Heart left ventricle (tissue), 16 donors: ENCODE results near the gene AKNA. TPM values are rescaled to one million over a fixed set of nuclear protein-coding genes. Genes with fewer than 3 reads are reported as not detected.
"Not testable (repeated sequence)": the region's sequence is repeated elsewhere in the genome, so short reads cannot be mapped to it uniquely, and the experiment has no call there.

Source experiments
- ATAC-seq, 4 donors: fragments of 200-7000 bp; cut with Tn5 transposase; one replicate each; pipeline ENCODE4 v1.9.1; 2020 to 2022; ENCODE audit warnings: moderate library complexity in 4 of 4, mild to moderate bottlenecking in 3 of 4, moderate number of reproducible peaks in 1 of 4
- DNase-seq, 5 donors: peaks; one replicate each; pipeline ENCODE4 v3.0.0-alpha.2; 2020
- H3K27ac ChIP-seq, 12 donors: fragments of 200-600 bp; sonication (generic) in 4 of 12; one replicate each; pipeline versions ENCODE4 v1.5.0 to v1.8.0; 2016 to 2022; ENCODE audit warnings: mild to moderate bottlenecking in 2 of 12
- H3K27me3 ChIP-seq, 9 donors: fragments of 200-600 bp; sonication (generic) in 2 of 9; one replicate each; pipeline versions ENCODE4 v1.5.1 to v1.8.0; 2016 to 2022; ENCODE audit warnings: mild to moderate bottlenecking in 3 of 9
- H3K36me3 ChIP-seq, 9 donors: fragments of 200-600 bp; sonication (generic) in 2 of 9; one replicate each; pipeline versions ENCODE4 v1.5.0 to v1.8.0; 2018 to 2022; ENCODE audit warnings: mild to moderate bottlenecking in 2 of 9
- H3K4me1 ChIP-seq, 12 donors: fragments of 200-600 bp; sonication (generic) in 4 of 12; one replicate each; pipeline versions ENCODE4 v1.5.0 to v1.8.0; 2016 to 2022; ENCODE audit warnings: mild to moderate bottlenecking in 3 of 12
- H3K4me3 ChIP-seq, 12 donors: fragments of 200-600 bp; sonication (generic) in 4 of 12; one replicate each; pipeline versions ENCODE4 v1.5.0 to v1.8.0; 2017 to 2022; ENCODE audit warnings: mild to moderate bottlenecking in 9 of 12, moderate library complexity in 4 of 12
- H3K9me3 ChIP-seq, 12 donors: fragments of 200-600 bp; sonication (generic) in 4 of 12; one replicate each; pipeline versions ENCODE4 v1.5.0 to v1.8.0; 2016 to 2022; ENCODE audit warnings: mild to moderate bottlenecking in 1 of 12
- CTCF ChIP-seq, 12 donors: fragments of 200-600 bp; sonication (generic) in 4 of 12; IDR thresholded peaks; one replicate each; pipeline versions ENCODE4 v1.5.0 to v1.8.0; 2018 to 2022; ENCODE audit warnings: antibody characterized with exemption in 12 of 12, mild to moderate bottlenecking in 5 of 12
- POLR2A ChIP-seq, 2 donors: fragments of 450-650 bp; IDR thresholded peaks; one replicate each; pipeline ENCODE4 v1.6.1; 2017; ENCODE audit warnings: antibody characterized with exemption in 2 of 2, mild to moderate bottlenecking in 2 of 2, moderate library complexity in 2 of 2
- WGBS, 4 donors: extraction: QIAGEN DNeasy Blood & Tissue Kit in 2 of 4; methylation state at CpG; one replicate each; pipeline versions ENCODE4 v1.1.5 to v1.1.7; 2013 to 2018; 5-methylcytosine and 5-hydroxymethylcytosine counted together
- intact Hi-C, 10 donors: fragments of 100-400 bp; cut with DNase I; formaldehyde crosslinking; loops; one replicate each; pipeline versions ENCODE4 v1.11.1 to v1.14.2; 2022
- polyA plus RNA-seq, 2 donors: library from polyadenylated mRNA; stranded (reverse); fragments of 200-250 nt; gene quantifications; one replicate each; pipeline ENCODE4 v1.2.3, GENCODE V29; 2013
- total RNA-seq, 9 donors: library from RNA; depleted of rRNA in 2 of 9; stranded (reverse); fragments of >200 nt in 2 of 9; fragmentation: NEBNext Ultra II Directional in 3 of 9; extraction: Animal tissue kit (Norgen Biotek cat#: 25700) in 3 of 9; gene quantifications; one replicate each; pipeline versions ENCODE4 v1.1.0 to v1.2.4, GENCODE V29; 2016 to 2023
- donor health status: ischemic (EF 13 %, LVEDD 7.1; RV severe dilation, severe dysfunction).
- donor health status: healthy with polysubstance abuse.
- donor health status: DM: no; HTN: yes; CAD: no.
- donor health status: DM: no; HTN: no; CAD: no.
- donor health status: ischemic (EF 25% LVEDD 6.9; RV normal size, moderate dysfunction).
- donor health status: ischemic (EF 25% LVEDD 5.7; RV mildly dilated, moderate dysfunction).
- donor health status: healthy.
- donor health status: DM: yes; HTN: yes; CAD: no.
- donor health status: ischemic (EF 35%, LVEDD 5.7; RV mildly dilated, moderate dysfunction).
- donor health status: nonischemic (EF 11% LVEDD 7.7; RV severe dilation, severe dysfunction).
- donor health status: DM: yes; HTN: yes; CAD: no.
- donor health status: PGD.
- donor health status: ischemic (EF 29% LVEDD 5.4; RV normal size, mild dysfunction).
- donor health status: nonischemic (EF 23%, LVEDD 6.1; RV moderate dilation, normal function).

Gene AKNA
- total and polyA plus RNA-seq, 11 donors, result 2.5 to 30.8 (median 4.4) TPM

DNA sequence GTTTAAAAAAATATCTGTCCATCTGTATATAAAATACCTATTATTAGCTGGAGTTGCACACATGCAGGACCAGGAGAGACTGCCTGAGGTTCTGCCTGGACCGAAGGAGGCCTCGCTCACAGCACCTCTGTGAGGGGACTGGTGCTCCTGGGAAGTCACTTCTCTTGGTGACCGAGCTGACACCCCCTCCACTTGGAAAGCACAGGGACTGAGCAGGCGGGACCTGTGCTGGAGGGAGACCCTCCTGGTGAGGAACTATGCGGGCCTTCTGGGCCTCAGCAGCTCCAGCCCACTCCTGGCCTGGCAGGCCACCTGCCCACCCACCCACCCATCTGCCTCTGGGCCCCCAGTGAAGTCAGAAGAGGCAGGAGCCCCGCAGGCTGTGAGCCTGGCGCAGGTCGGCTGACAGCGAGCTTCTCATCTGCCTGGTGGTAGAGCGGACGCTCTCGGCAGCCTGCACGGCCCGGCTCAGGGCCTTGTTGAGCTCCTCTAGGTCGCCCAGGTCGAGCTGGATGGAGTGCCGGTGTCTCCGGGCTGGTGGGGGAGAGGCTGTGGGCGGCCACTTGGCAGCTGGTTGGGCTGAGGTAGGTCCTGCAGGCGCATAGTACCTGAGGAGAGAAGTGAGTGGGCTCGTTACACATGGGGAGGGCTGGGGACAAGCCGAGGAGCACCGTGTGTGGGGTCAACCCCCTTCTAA is 50.9 kb downstream of the AKNA start:
- 88 to 94% (median 92%) methylated on average over 6 to 23 of the region's 23 CpGs for WGBS, 4 donors
- Histone ChIP-seq H3K9me3 (no peaks in the 10 kb centered on the region), H3K4me3 (no peak overlapping the region), H3K27me3 (no peaks in the 10 kb centered on the region), H3K4me1 (peaks cover 0 to 8% (median 0%) of the 10 kb centered on the region in 12 donors), H3K27ac (no peak overlapping the region), H3K36me3 (peaks cover 0 to 65% (median 49%) of the 10 kb centered on the region in 9 donors)
- no peak for DNase-seq
- intact Hi-C loops, result no loop called here
- no peak for ATAC-seq
- no peak for TF ChIP-seq CTCF (IDR thresholded peaks at IDR 0.05)
- no peak for TF ChIP-seq POLR2A (IDR thresholded peaks at IDR 0.05)

DNA sequence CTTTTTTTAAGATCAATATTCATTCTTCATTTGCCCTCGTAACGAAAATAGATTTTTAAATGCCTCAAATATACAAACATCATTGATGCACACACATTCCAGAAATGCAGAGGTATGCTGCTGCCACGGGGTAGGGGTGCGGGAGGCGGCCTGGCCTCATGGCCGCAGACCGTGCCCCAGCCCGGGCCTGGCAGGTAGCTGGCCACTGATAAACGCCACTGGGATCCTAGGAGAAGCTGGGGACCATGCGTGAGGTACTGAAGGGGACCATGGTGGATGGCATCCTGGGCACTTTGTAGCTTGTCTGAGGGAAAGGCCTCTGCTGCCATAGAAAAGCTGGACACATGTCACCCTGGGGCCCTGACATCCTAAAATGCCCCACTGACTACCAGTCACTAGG is 51.6 kb downstream of the AKNA start:
- TF ChIP-seq CTCF (IDR thresholded peaks at IDR 0.05), result no peak
- no peak for TF ChIP-seq POLR2A (IDR thresholded peaks at IDR 0.05)
- Histone ChIP-seq H3K27ac (no peak overlapping the region), H3K9me3 (no peaks in the 10 kb centered on the region), H3K4me3 (no peak overlapping the region), H3K4me1 (peaks cover 0 to 8% (median 0%) of the 10 kb centered on the region in 12 donors), H3K27me3 (no peaks in the 10 kb centered on the region), H3K36me3 (peaks cover 0 to 58% (median 43%) of the 10 kb centered on the region in 9 donors)
- whole genome bisulfite sequencing, 4 donors, result 79 to 81% (median 81%) methylated on average over 10 of the region's 10 CpGs
- ATAC-seq (no peak), DNase-seq (no peak)
- intact Hi-C loops, result no loop called here

GRCh38 chr9:114335745-114336144 is 52.0 kb downstream of the AKNA start:
- Histone ChIP-seq H3K4me1 (peaks cover 0 to 8% (median 0%) of the 10 kb centered on the region in 12 donors), H3K4me3 (no peak overlapping the region), H3K36me3 (peaks cover 0 to 54% (median 39%) of the 10 kb centered on the region in 9 donors), H3K9me3 (no peaks in the 10 kb centered on the region), H3K27me3 (no peaks in the 10 kb centered on the region), H3K27ac (no peak overlapping the region)
- WGBS, 4 donors, result 72 to 86% (median 81%) methylated on average over 2 of the region's 2 CpGs
- ATAC-seq (no peak), DNase-seq (no peak)
- no peak for TF ChIP-seq CTCF (IDR thresholded peaks at IDR 0.05)
- no peak for TF ChIP-seq POLR2A (IDR thresholded peaks at IDR 0.05)
- intact Hi-C loops, result no loop called here

DNA sequence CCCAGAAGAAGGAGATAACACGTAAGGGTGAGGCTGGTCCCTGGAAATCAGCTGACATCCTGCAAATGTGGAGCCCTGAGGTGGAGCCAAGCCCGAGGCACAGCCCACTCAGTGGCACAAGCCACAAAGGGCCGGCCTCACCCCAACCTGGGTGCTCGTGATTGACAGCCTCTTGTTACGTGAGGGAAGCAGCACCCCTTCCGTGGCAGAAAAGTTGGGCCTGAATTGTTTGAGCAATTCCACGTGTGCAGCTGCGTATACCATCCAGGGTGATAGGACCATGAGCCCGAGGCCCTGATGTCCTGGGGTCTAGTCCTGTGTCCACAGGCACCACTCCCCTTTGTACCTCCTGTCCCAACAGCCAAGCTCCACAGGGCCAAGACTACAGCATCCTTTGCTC is 53.3 kb downstream of the AKNA start:
- TF ChIP-seq CTCF (IDR thresholded peaks at IDR 0.05), result no peak
- no peak for TF ChIP-seq POLR2A (IDR thresholded peaks at IDR 0.05)
- ATAC-seq, result no peak
- no peaks in the 10 kb centered on the region for H3K4me1 ChIP-seq
- H3K36me3 ChIP-seq, result peaks cover 0 to 42% (median 26%) of the 10 kb centered on the region in 9 donors
- WGBS, 4 donors, result 89 to 100% (median 94%) methylated on average over 5 to 9 of the region's 9 CpGs
- no peaks in the 10 kb centered on the region for H3K9me3 ChIP-seq
- no peak overlapping the region for H3K27ac ChIP-seq
- no peak overlapping the region for H3K4me3 ChIP-seq
- intact Hi-C loops, result no loop called here
- no peak for DNase-seq
- H3K27me3 ChIP-seq, result no peaks in the 10 kb centered on the region

DNA sequence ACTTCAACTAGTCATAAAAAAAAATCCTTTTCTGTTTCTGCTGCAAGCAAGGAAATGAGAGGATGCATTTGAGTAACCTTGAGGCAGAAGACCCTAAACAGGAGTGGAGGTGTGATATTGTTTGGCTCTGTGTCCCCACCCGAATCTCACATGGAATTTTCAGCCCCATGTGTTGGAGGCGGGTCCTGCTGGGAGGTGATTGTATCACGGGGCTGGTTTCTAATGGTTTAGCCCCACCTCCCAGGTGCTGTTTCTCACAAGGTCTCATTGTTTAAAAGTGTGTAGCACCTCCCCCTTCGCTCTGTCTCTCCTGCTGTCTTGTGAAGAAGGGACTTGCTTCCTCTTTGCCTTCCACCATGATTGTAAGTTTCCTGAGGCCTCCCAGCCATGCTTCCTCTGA is 54.1 kb downstream of the AKNA start:
- WGBS, 4 donors, result 61 to 93% (median 76%) methylated on average over 2 to 3 of the region's 4 CpGs
- H3K9me3 ChIP-seq, DNase-seq, ATAC-seq, H3K4me1 ChIP-seq, H3K27me3 ChIP-seq, intact Hi-C loops, H3K27ac ChIP-seq, H3K4me3 ChIP-seq: not testable (repeated sequence)
- H3K36me3 ChIP-seq, result peaks cover 0 to 34% (median 21%) of the 10 kb centered on the region in 9 donors

DNA sequence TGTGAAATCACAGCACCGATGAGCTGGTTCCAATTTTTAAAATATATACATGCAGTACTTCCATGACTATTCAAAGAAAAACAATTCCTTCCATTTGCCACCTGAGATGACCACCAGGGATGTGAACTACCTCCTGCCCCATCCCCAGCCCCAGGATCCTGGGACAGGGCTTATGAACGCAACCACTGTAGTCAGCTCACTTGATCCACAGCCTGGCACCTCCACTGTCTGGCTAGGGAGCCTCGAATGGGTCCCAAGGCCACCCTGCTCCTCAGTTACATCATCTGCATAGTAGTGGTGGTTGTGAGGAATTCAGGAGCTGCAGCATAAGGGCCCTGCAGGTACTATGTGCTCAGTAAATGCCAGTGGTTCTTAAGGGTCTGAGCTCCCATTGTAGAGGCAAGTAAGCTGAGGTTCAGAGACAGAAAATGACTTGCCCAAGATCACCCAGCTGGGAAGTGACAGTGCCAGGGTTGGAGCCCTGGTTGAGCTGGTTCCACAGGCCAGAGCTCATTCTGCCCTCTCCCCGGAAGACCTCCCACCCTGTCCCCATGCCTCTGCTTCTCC is 55.2 kb downstream of the AKNA start:
- H3K27ac ChIP-seq, H3K4me1 ChIP-seq, ATAC-seq, intact Hi-C loops, H3K4me3 ChIP-seq, H3K27me3 ChIP-seq, H3K9me3 ChIP-seq, DNase-seq: not testable (repeated sequence)
- WGBS, 4 donors, result 81 to 87% (median 84%) methylated on average over 3 to 4 of the region's 4 CpGs
- H3K36me3 ChIP-seq, result peaks cover 0 to 22% (median 10%) of the 10 kb centered on the region in 9 donors
